HG03432 (cell line): Measurements from ENCODE around the gene CD40.

Experiments
- ATAC-seq: cut with Tn5 transposase; IDR thresholded peaks from one replicate; pipeline ENCODE4 v1.9.1; 2021; ENCODE audit warnings: mild to moderate bottlenecking, moderate library complexity; ENCODE audit not compliant: unreplicated experiment

Gene CD40

DNA sequence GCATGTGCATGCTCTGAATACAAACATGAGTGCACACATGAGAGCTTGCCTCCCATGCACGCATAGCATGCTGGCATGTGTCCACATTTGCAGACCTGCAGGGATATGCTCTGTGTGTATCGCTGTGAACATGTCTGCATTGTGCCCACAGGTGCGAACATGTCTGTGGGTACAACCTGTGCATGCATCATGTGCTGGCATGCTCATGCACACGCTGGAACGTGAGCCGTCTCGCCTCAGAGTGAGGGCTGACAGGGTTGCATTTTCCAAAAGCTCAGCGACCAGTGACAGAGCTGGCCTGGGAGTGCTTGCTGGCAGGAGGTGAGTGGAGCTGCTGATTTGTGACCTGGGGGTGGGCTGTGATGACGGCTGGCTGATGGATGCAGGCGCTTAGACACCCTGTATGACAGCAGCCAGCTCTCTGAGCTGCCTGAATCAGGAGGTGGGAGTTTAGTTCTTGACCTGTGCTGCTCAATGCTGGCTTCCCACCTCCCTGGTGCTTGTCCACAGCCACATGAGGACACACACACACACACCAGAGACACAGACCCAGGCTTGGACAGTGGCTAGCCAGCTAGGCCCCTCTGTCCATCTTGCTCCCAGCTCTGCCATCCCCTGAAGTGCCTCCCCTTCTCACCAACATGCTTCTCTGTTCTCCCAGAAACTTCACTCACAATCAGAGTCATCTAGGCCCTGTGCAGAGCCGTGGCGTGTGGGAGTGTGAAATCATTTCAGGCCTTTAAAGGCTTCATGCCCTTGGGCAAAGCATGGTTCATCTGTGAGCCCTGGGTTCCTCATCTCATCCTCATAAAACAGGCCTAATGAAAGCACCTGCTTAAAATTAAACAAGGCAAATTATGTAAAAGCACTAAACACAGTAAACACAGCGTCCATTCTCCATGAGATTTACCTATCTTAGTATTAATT is 51.4 kb downstream of the CD40 start:
- no peak for ATAC-seq

DNA sequence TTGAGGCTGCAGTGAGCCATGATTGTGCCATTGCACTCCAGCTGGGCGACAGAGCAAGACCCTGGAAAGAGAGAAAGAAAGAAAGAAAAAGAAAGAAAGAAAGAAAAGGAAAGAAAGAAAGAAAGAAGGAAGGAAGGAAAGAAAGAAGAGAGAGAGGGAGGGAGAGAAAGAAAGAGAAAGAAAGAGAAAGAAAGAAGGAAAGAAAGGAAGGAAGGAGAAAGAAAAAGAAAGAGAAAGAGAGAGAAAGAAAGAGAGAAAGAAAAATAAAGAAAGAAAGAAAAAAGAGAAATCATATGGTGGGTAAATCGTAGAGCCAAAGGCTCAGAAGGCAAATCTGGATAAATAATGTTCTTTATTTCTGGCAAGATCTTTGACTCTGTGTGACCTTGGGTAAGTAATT is 53.4 kb downstream of the CD40 start:
- ATAC-seq = no peak

- ATAC-seq = no peak
These were observed 53.8 kb downstream of the CD40 start for GRCh38 chr20:46171909-46172308.

GRCh38 chr20:46172455-46172854 is 54.3 kb downstream of the CD40 start:
- no peak for ATAC-seq

- no peak for ATAC-seq
These were observed 54.9 kb downstream of the CD40 start for GRCh38 chr20:46172961-46173536.

- ATAC-seq = no peak
These were observed 55.7 kb downstream of the CD40 start for GRCh38 chr20:46173652-46174468.

DNA sequence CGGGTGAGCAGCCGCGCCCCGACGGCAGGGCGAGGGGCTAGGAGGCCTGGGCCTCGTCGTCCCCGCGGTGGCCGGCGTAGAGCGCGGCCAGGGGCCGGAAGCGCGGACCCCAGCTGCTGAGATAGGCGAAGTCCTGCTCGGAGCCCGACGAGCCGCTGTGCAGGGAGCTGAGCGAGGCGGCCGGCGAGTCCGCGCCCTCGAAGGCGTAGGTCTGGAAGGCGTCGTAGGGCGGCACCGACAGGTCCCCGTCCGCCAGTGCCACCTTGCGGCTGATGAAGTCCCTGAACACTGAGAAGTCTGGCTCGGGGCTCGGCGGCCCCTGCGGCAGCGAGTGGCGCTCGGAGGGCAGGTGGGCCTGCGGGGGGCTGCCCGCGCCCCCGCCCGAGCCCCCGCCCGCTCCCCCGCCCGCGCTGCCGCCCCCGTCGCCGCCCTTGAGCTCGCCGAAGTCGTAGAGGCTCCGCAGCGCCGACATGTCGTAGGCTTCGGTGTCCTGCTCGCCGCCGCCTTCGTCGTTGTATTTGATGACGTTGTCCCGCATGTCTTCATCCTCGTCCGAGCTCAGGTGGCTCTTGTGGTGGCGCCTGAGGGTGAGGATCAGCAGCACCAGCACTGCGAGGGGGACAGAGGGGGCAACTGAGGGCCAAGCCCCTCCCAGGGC is 56.5 kb downstream of the CD40 start:
- no peak for ATAC-seq

GRCh38 chr20:46175127-46175494 is 57.0 kb downstream of the CD40 start:
- no peak for ATAC-seq

DNA sequence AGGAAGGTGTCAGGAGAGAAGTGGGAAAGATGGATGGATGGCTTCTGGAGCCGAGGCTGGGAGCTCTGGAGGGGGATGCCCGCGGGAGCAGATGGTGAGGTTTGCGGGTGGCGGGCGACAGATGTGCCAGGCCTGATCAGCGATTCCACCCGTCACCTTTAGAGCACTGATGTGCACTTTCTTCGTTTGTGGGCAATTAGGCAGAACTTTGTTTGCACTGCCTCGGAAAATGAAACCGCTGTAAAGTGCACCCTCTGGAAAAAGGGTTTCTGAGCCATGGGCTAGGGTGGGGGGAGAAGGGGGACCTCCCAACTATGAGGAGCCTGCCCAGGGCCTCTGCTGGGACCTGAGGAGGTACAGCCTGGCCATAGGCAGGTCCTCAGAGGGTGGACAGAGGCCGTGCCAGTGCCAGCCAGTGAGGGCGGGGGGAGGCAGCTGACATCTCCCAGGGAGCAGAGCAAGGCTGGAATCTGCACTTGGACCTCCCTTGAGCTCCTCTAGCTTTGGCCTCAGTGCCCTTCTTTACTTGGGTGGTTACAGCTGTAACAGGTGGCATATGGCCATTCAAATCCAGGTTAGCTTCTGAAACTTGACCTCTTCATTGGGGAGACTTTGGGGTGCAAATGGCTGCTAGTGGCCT is 58.7 kb downstream of the CD40 start:
- no peak for ATAC-seq

DNA sequence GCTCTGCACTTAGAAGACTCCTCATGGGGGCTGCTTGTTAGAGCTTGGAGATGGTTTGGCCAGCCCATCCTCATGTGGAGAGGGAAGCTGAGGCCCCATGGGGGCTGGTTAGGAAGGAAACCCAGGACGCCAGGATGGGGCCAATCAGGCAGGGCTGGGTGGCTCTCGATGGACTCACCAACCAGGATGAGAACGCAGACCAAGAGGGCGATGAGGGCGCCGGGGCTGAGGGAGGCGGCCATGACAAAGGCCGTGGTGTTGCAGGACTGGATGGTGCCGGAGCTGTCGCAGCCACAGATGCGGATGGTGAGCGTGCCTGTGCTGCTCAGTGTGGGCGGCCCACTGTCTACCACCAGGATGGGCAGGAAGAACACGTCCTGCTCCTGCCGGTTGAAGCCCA is 59.7 kb downstream of the CD40 start:
- no peak for ATAC-seq

DNA sequence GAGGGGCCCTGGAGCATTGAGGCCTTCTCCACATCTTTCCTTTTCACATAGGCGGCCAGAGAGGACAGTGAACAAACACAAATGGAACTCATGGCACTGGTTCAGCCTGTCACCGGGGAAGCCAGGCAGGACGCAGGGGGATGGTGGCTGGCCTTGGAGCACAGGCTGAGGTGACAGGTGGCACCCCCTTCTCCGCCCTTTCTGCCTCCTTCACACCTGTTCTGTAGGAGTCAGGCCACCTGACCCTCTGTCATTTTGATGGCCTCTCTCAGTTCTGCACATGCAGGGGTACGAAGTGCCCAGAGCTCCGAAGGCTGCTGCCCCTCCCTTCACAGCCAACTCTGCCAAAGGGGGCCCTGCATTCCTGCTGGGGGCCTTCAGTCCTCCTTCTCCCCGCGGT is 60.8 kb downstream of the CD40 start:
- ATAC-seq = no peak
